H1 (cell line): ENCODE data around the gene MBNL1. TPM values are rescaled to one million over a fixed set of nuclear protein-coding genes. Genes with fewer than 3 reads are reported as not detected.

Experiments
- CTCF ChIA-PET: fragments of 300-600 bp; sonication (Branson Sonifier 250); formaldehyde crosslinking; loops from one replicate; lab custom pipeline; 2021; ENCODE audit not compliant: partially characterized antibody; lab: Charles Lee
- POLR2A ChIA-PET: fragments of 300-600 bp; sonication (Branson Sonifier 250); formaldehyde crosslinking; loops from one replicate; lab custom pipeline; 2021; ENCODE audit warnings: inconsistent platforms; ENCODE audit not compliant: partially characterized antibody; lab: Charles Lee
- DNase-seq, 2 experiments: peaks; one replicate each; pipeline versions ENCODE4 v3.0.0 to v3.0.0-alpha.2; 2010 to 2022; ENCODE audit warnings: low spot score in 2 of 2, low read depth in 1 of 2, mixed read lengths in 1 of 2
- FAIRE-seq: peaks from 2 replicates; lab custom pipeline; 2011; peaks lifted over from hg19 to GRCh38; lab: Jason Lieb, UNC
- H2AFZ ChIP-seq: 2 replicates; pipeline ENCODE4 v1.8.1; 2012; ENCODE audit warnings: low read length, inconsistent platforms
- H2AK5ac ChIP-seq: 2 replicates; pipeline ENCODE4 v1.6.1; 2013; ENCODE audit warnings: low read depth, low read length
- H2BK120ac ChIP-seq: replicated peaks from 2 replicates; pipeline ENCODE3; 2013; ENCODE audit warnings: low read depth, low read length, inconsistent platforms
- H2BK12ac ChIP-seq: 2 replicates; pipeline ENCODE4 v1.6.1; 2013; ENCODE audit warnings: low read depth, low read length
- H2BK15ac ChIP-seq: 2 replicates; pipeline ENCODE4 v1.6.1; 2013; ENCODE audit warnings: low read length
- H2BK20ac ChIP-seq: 2 replicates; pipeline ENCODE4 v1.6.1; 2013; ENCODE audit warnings: low read length
- H2BK5ac ChIP-seq: 2 replicates; pipeline ENCODE4 v1.6.1; 2013; ENCODE audit warnings: low read depth, low read length
- H3K14ac ChIP-seq: 2 replicates; pipeline ENCODE4 v1.6.1; 2013; ENCODE audit warnings: inconsistent platforms; ENCODE audit not compliant: insufficient read length
- H3K18ac ChIP-seq: 2 replicates; pipeline ENCODE4 v1.6.1; 2013; ENCODE audit warnings: low read length; ENCODE audit errors: extremely low read depth
- H3K23ac ChIP-seq: 2 replicates; pipeline ENCODE4 v1.6.1; 2013; ENCODE audit warnings: inconsistent platforms; ENCODE audit not compliant: insufficient read length
- H3K23me2 ChIP-seq: 2 replicates; pipeline ENCODE4 v1.6.1; 2013; ENCODE audit warnings: low read depth, low read length
- H3K27ac ChIP-seq: 2 replicates; pipeline ENCODE4 v1.6.1; 2011; ENCODE audit warnings: low read depth, low read length, inconsistent platforms
- H3K27me3 ChIP-seq, 4 experiments: replicated peaks in 1 of 4; 1 replicate in 1 of 4; 2 replicates in 3 of 4; pipeline versions ENCODE4 v1.6.1 to v1.8.1; 2011 to 2013; ENCODE audit warnings: low read length in 3 of 4, mild to moderate bottlenecking in 3 of 4, inconsistent platforms in 2 of 4, mixed read lengths in 2 of 4, moderate library complexity in 1 of 4; ENCODE audit not compliant: control insufficient read depth in 3 of 4, insufficient read depth in 3 of 4; ENCODE audit errors: extremely low read depth in 1 of 4
- H3K36me3 ChIP-seq, 4 experiments: 2 replicates each; pipeline versions ENCODE4 v1.6.1 to v1.8.1; 2011 to 2013; ENCODE audit warnings: mild to moderate bottlenecking in 4 of 4, low read length in 3 of 4, moderate library complexity in 2 of 4, control low read depth in 1 of 4, inconsistent platforms in 1 of 4; ENCODE audit not compliant: insufficient read depth in 4 of 4, control insufficient read depth in 2 of 4
- H3K4ac ChIP-seq: replicated peaks from 2 replicates; pipeline ENCODE3; 2013; ENCODE audit warnings: low read length, low read depth, mixed read lengths, inconsistent platforms; ENCODE audit not compliant: insufficient read length
- H3K4me1 ChIP-seq, 4 experiments: replicated peaks in 1 of 4; 1 replicate in 1 of 4; 2 replicates in 3 of 4; pipeline versions ENCODE4 v1.6.1 to v1.8.1; 2011 to 2013; ENCODE audit warnings: low read length in 3 of 4, inconsistent platforms in 2 of 4, mixed read lengths in 1 of 4; ENCODE audit not compliant: insufficient read depth in 4 of 4, control insufficient read depth in 3 of 4
- H3K4me2 ChIP-seq, 2 experiments: 2 replicates each; pipeline versions ENCODE4 v1.6.1 to v1.8.1; 2011 to 2013; ENCODE audit warnings: low read depth in 2 of 2, low read length in 2 of 2, control low read depth in 1 of 2, inconsistent platforms in 1 of 2, mild to moderate bottlenecking in 1 of 2; ENCODE audit not compliant: insufficient read depth in 1 of 2
- H3K4me3 ChIP-seq, 4 experiments: fragments of 200-600, 300-600 bp in 1 of 4; sonication (generic), shearing (Covaris generic), sonication (Bioruptor Twin) in 1 of 4; 2 replicates each; pipeline versions ENCODE4 v1.5.1 to v1.8.1; 2011 to 2016; ENCODE audit warnings: low read length in 4 of 4, low read depth in 3 of 4, control low read depth in 2 of 4, inconsistent platforms in 2 of 4, mild to moderate bottlenecking in 2 of 4, mixed read lengths in 1 of 4, moderate library complexity in 1 of 4; ENCODE audit not compliant: insufficient read depth in 2 of 4; ENCODE audit errors: extremely low read depth in 1 of 4
- H3K56ac ChIP-seq: replicated peaks from 2 replicates; pipeline ENCODE3; 2013; ENCODE audit warnings: low read depth, mild to moderate bottlenecking, mixed read lengths, low read length, inconsistent platforms; ENCODE audit not compliant: insufficient read length
- H3K79me1 ChIP-seq: 2 replicates; pipeline ENCODE4 v1.6.1; 2013; ENCODE audit warnings: low read depth, low read length, control low read depth
- H3K79me2 ChIP-seq, 2 experiments: 2 replicates each; pipeline versions ENCODE4 v1.6.1 to v1.8.1; 2012 to 2013; ENCODE audit warnings: low read length in 2 of 2, mild to moderate bottlenecking in 2 of 2, inconsistent platforms in 1 of 2; ENCODE audit not compliant: insufficient read depth in 2 of 2, control insufficient read depth in 1 of 2
- H3K9ac ChIP-seq, 4 experiments: replicated peaks in 1 of 4; 1 replicate in 1 of 4; 2 replicates in 3 of 4; pipeline versions ENCODE4 v1.6.1 to v1.8.1; 2011 to 2013; ENCODE audit warnings: low read depth in 3 of 4, low read length in 3 of 4, control low read depth in 2 of 4, mild to moderate bottlenecking in 2 of 4, moderate library complexity in 2 of 4, inconsistent platforms in 1 of 4; ENCODE audit errors: extremely low read depth in 1 of 4
- H3K9me3 ChIP-seq, 2 experiments: 2 replicates each; pipeline versions ENCODE4 v1.6.1 to v1.8.1; 2012 to 2013; ENCODE audit warnings: mild to moderate bottlenecking in 2 of 2, moderate library complexity in 2 of 2, control low read depth in 1 of 2, inconsistent platforms in 1 of 2, low read depth in 1 of 2, low read length in 1 of 2, mixed read lengths in 1 of 2; ENCODE audit not compliant: insufficient read depth in 2 of 2
- H4K20me1 ChIP-seq, 2 experiments: replicated peaks in 1 of 2; 2 replicates each; pipeline versions ENCODE3 to v1.8.1; 2011 to 2013; ENCODE audit warnings: inconsistent platforms in 2 of 2, low read length in 2 of 2, mild to moderate bottlenecking in 1 of 2; ENCODE audit not compliant: insufficient read depth in 2 of 2, control insufficient read depth in 1 of 2
- H4K5ac ChIP-seq: 2 replicates; pipeline ENCODE4 v1.6.1; 2013; ENCODE audit warnings: low read length, low read depth, mixed read lengths, inconsistent platforms; ENCODE audit not compliant: insufficient read length
- H4K8ac ChIP-seq: 2 replicates; pipeline ENCODE4 v1.8.0; 2013; ENCODE audit warnings: mild to moderate bottlenecking, moderate library complexity, low read length, inconsistent platforms; ENCODE audit not compliant: insufficient read depth; ENCODE audit errors: extremely low read depth
- H4K91ac ChIP-seq: replicated peaks from 2 replicates; pipeline ENCODE3; 2013; ENCODE audit warnings: low read length, mixed read lengths, inconsistent platforms; ENCODE audit not compliant: insufficient read length
- ASH2L ChIP-seq: fragments of 200-600, 300-600 bp; sonication (generic); IDR thresholded peaks from one replicate; pipeline ENCODE4 v1.7.1; 2017; ENCODE audit warnings: low read length
- CHD1 ChIP-seq: IDR thresholded peaks from 2 replicates; pipeline ENCODE4 v1.6.1; 2012; ENCODE audit warnings: low read depth, low read length, improper control_type of control experiment
- CTBP2 ChIP-seq: IDR thresholded peaks from 2 replicates; pipeline ENCODE4 v1.7.0; 2011; ENCODE audit warnings: borderline replicate concordance, mild to moderate bottlenecking, moderate library complexity, mixed read lengths, low read length; ENCODE audit not compliant: insufficient read depth, insufficient read length
- GABPA ChIP-seq: IDR thresholded peaks from 2 replicates; pipeline ENCODE4 v1.6.1; 2011; ENCODE audit warnings: mild to moderate bottlenecking, low read length, moderate library complexity, borderline replicate concordance; ENCODE audit not compliant: insufficient read depth
- GTF2F1 ChIP-seq: IDR thresholded peaks from 2 replicates; pipeline ENCODE4 v1.6.1; 2012; ENCODE audit warnings: low read depth, low read length, improper control_type of control experiment, borderline replicate concordance
- KDM4A ChIP-seq: IDR thresholded peaks from one replicate; pipeline ENCODE4 v1.7.1; 2012; ENCODE audit warnings: low read depth, mild to moderate bottlenecking, moderate library complexity, low read length, inconsistent platforms; ENCODE audit not compliant: severe bottlenecking
- KDM5A ChIP-seq: fragments of 200-600 bp; IDR thresholded peaks from 2 replicates; pipeline ENCODE4 v1.7.1; 2012; ENCODE audit warnings: mild to moderate bottlenecking, low read length, inconsistent platforms, mixed read lengths
- POLR2A ChIP-seq, 2 experiments: IDR thresholded peaks; 1 replicate in 1 of 2; 2 replicates in 1 of 2; pipeline ENCODE4 v1.6.1; 2011; ENCODE audit warnings: low read depth in 2 of 2, low read length in 2 of 2, mild to moderate bottlenecking in 2 of 2; ENCODE audit errors: control extremely low read depth in 1 of 2
- RBBP5 ChIP-seq: IDR thresholded peaks from 2 replicates; pipeline ENCODE4 v1.7.1; 2012; ENCODE audit warnings: low read depth, mild to moderate bottlenecking, inconsistent platforms, low read length, moderate library complexity, borderline replicate concordance
- RNF2 ChIP-seq: fragments of 200-900, 300-1000 bp; sonication (generic); IDR thresholded peaks from 2 replicates; pipeline ENCODE4 v1.7.1; 2016; ENCODE audit warnings: borderline replicate concordance, low read depth, mild to moderate bottlenecking, antibody characterized with exemption, low read length; ENCODE audit not compliant: poor library complexity, severe bottlenecking; ENCODE audit errors: missing control alignments
- TBP ChIP-seq: IDR thresholded peaks from 2 replicates; pipeline ENCODE4 v1.6.1; 2011; ENCODE audit warnings: low read depth, low read length, improper control_type of control experiment
- TEAD4 ChIP-seq: IDR thresholded peaks from 2 replicates; pipeline ENCODE4 v1.6.1; 2012; ENCODE audit warnings: low read depth, low read length, inconsistent platforms, mixed read lengths
- YY1 ChIP-seq: IDR thresholded peaks from 2 replicates; pipeline ENCODE4 v1.6.1; 2011; ENCODE audit warnings: low read depth, mild to moderate bottlenecking, low read length
- WGBS, 2 experiments: shearing (Covaris generic) in 1 of 2; methylation state at CpG; one replicate each; pipeline versions ENCODE4 v1.1.6 to v1.1.7; 2013 to 2015; ENCODE audit warnings: low lambda C conversion rate in 2 of 2, mixed read lengths in 2 of 2, inconsistent platforms in 1 of 2, low coverage in 1 of 2, missing lambda C conversion rate in 1 of 2; ENCODE audit not compliant: insufficient replicate concordance in 2 of 2, insufficient coverage in 1 of 2, insufficient read length in 1 of 2; ENCODE audit errors: extremely low coverage in 1 of 2, missing lambda C conversion rate in 1 of 2; 5-methylcytosine and 5-hydroxymethylcytosine counted together
- polyA plus RNA-seq, 7 experiments: library from polyadenylated mRNA; depleted of rRNA in 3 of 7; stranded (reverse) in 5 of 7; unstranded in 2 of 7; fragments of >200 nt in 5 of 7; fragments of 200-250 nt in 2 of 7; gene quantifications; 1 replicate in 5 of 7; 2 replicates in 1 of 7; 4 replicates in 1 of 7; pipeline versions ENCODE4 v1.2.1 to v1.2.3, GENCODE V29; 2011 to 2013; ENCODE audit warnings: missing spikeins in 2 of 7, mixed read lengths in 2 of 7
- total RNA-seq: library from RNA; stranded (reverse); fragmentation: NEBNext Ultra II Directional; extraction: Animal tissue kit (Norgen Biotek cat#: 25700); gene quantifications from 2 replicates; pipeline ENCODE4 v1.2.1, GENCODE V29; 2021
- TF ChIP-seq, protein P1 (sequence below): IDR thresholded peaks from 2 replicates; pipeline ENCODE4 v1.6.1; 2011; ENCODE audit warnings: low read depth, mild to moderate bottlenecking, low read length; ENCODE audit not compliant: insufficient read depth

Gene MBNL1
- total and polyA plus RNA-seq, 2 of the 8 experiments (the other 6 are each of a cell fraction or from before 2014, with no cell fraction given), result 5.0 to 16.4 TPM

DNA sequence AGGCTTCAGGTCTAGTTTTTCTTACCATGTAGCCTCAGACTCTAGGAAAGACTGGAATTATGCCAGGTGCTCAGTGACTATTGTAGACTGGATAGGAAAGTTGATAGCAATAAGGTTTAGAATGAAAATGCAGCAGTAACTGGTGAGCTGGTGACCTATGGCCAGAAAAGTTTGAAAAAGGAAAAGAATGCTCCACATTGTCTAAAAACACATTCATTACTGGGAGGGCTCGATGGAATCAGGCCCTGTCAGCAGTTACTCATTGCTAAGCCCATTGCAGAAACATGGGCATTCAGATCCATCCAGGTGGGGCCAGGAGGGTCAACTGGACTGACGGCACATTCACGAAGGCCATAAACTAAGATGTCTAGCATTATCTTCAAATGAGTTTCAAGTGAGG lies 8.7 kb upstream of the MBNL1 start:
- no peak overlapping the region for H2BK5ac ChIP-seq
- no peak overlapping the region for H3K56ac ChIP-seq
- H4K5ac ChIP-seq, result no peak overlapping the region
- no peak overlapping the region for H3K4me3 ChIP-seq
- no peaks in the 10 kb centered on the region for H3K79me1 ChIP-seq
- H2BK15ac ChIP-seq, result no peak overlapping the region
- H3K27ac ChIP-seq, result no peak overlapping the region
- H3K18ac ChIP-seq, result no peak overlapping the region
- WGBS, 2 experiments, result 94% methylated on average over 3 of the region's 3 CpGs; no CpG with 5 or more reads in 1 of the 2 experiments
- H3K23me2 ChIP-seq, result no peaks in the 10 kb centered on the region
- H4K91ac ChIP-seq, result no peak overlapping the region
- FAIRE-seq (no peak), DNase-seq (no peak)
- H2BK120ac ChIP-seq, result no peak overlapping the region
- no peak overlapping the region for H3K4ac ChIP-seq
- H3K4me2 ChIP-seq, result no peak overlapping the region
- H2BK12ac ChIP-seq, result no peak overlapping the region
- no peaks in the 10 kb centered on the region for H3K36me3 ChIP-seq
- POLR2A ChIA-PET, result no interaction called here
- no peaks in the 10 kb centered on the region for H3K79me2 ChIP-seq
- no peak overlapping the region for H2BK20ac ChIP-seq
- H3K9me3 ChIP-seq, result no peaks in the 10 kb centered on the region
- no peak overlapping the region for H4K8ac ChIP-seq
- no peak overlapping the region for H3K14ac ChIP-seq
- no peak overlapping the region for H2AK5ac ChIP-seq
- H3K27me3 ChIP-seq, result no peaks in the 10 kb centered on the region
- no peak overlapping the region for H2AFZ ChIP-seq
- no peaks in the 10 kb centered on the region for H4K20me1 ChIP-seq
- H3K23ac ChIP-seq, result no peak overlapping the region
- CTCF ChIA-PET, result interaction anchor here (0.9 to 1.0 kb wide), 2 partner anchors 13 to 184 kb away, joined by 3 read pairs; no protein-coding TSS in a partner anchor
- no peak overlapping the region for H3K9ac ChIP-seq
- H3K4me1 ChIP-seq, result no peaks in the 10 kb centered on the region
- TF ChIP-seq CHD1 (no peak), ASH2L (no peak), TEAD4 (no peak), GTF2F1 (no peak), KDM5A (no peak), KDM4A (no peak), RBBP5 (no peak), RNF2 (no peak), GABPA (no peak), CTBP2 (no peak), POLR2A (IDR thresholded peaks at IDR 0.05; ENCODE audit: control extremely low read depth in 1 of 2, low read depth in 2 of 2, low read length in 2 of 2) (no peak), TBP (no peak), YY1 (no peak)
- TF ChIP-seq, protein P1, sequence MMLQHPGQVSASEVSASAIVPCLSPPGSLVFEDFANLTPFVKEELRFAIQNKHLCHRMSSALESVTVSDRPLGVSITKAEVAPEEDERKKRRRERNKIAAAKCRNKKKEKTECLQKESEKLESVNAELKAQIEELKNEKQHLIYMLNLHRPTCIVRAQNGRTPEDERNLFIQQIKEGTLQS, result no peak
